HK-2 (cell line): ENCODE data around the gene OR10J5.
"Not testable (repeated sequence)": the region's sequence is repeated elsewhere in the genome, so short reads cannot be mapped to it uniquely, and the experiment has no call there.

Experiments used
- DNase-seq: peaks from one replicate; pipeline ENCODE4 v3.0.0-alpha.2; 2018; ENCODE audit not compliant: unreplicated experiment

The OR10J5 gene, protein sequence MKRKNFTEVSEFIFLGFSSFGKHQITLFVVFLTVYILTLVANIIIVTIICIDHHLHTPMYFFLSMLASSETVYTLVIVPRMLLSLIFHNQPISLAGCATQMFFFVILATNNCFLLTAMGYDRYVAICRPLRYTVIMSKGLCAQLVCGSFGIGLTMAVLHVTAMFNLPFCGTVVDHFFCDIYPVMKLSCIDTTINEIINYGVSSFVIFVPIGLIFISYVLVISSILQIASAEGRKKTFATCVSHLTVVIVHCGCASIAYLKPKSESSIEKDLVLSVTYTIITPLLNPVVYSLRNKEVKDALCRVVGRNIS

DNA sequence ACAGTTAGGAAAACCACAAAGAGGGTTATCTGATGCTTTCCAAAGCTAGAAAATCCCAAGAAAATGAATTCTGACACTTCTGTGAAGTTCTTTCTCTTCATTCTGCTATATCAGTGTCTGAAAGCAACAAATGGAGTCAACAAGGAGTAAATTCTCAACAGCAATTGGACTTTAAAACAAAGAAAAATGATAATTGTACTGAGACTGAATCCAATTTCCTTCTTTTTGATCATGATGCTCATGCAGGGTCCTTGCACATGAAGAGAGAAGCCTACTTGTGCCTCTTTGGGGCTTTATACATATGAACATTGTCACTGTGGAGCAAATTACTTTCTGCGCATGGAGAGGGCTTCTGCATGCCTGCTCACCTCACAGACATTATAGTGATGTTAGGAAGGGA is at the start of gene OR10J5:
TSS of gene OR10J5 (minus strand) at position 101 of the 400 bp plus-strand sequence. CDS start at position 101, 0 bp downstream.
- no peak for DNase-seq

DNA sequence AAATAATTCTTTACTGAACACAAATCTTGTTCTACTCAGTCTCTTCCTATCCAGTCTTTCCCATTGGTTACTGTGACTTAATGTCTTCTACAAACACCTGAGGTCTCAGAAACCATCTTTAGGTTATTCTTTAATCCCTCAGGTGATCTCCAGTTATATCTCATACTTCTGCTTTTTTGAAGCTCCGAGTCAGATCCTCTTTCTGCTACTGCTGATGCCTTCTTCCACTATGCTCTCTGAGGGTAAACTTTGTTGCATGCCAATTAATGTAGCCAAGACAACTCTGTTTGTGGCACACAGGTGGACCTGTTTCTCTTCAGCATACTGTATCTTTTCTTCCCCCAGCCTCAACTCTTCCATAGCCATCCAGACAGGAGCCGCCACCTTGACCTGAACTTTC is 48.7 kb upstream of the OR10J5 start:
- DNase-seq = no peak

DNA sequence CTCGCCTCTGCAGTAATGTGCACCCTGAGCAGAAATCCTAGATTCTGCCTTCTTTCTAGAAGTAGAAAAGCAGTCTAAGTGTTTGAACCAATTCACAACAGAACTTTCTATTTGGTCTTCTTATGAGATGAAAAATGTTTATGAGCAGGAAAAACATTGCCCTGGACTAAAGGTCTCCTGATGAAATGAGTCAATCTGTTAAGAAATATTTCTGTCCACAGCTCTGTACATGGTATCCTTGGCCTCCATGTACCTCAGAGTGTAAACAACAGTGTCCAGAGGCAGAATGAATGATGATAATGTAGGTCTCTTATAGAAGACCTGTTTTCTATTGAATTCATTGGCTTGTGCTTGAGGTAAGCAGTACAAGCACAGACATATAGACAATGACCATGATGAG is 45.6 kb upstream of the OR10J5 start:
- no peak for DNase-seq

DNA sequence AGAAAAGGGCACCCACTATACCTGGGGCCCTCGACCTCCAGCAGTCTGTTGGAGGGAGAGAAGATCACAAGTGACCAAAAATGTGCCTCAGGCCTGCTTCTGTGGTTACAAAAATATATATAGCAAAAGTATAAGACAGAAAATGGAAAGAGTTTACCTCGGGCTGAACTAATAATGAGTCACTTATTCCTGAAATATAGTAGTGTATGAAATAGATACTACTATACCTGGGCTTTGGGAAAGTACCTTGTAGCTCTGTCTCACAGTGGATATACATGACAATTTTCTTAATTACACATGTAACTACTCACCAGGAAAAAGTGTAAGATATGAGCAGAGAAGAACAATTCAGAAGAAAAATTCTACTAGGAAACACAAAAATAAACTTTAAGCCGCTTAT is 44.5 kb upstream of the OR10J5 start:
- no peak for DNase-seq

DNA sequence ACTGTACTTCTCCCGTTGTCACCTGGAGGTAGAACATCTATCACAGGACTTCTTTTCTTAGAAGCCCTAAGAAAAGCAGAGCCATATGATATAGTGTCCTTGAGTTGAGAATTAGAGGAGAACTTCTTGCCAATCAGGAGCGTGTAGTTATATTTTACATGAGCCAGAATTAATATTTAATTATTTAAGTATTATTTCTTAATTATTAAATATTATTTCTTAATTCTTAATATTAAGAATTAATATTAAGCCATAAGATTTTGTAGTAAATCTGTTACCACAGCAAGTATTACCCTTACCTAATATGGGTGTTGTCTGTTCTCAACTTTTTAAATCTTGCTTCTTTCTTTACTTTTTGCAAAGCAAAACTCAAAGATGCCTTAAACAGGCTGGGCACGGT is 41.6 kb upstream of the OR10J5 start:
- DNase-seq = no peak

DNA sequence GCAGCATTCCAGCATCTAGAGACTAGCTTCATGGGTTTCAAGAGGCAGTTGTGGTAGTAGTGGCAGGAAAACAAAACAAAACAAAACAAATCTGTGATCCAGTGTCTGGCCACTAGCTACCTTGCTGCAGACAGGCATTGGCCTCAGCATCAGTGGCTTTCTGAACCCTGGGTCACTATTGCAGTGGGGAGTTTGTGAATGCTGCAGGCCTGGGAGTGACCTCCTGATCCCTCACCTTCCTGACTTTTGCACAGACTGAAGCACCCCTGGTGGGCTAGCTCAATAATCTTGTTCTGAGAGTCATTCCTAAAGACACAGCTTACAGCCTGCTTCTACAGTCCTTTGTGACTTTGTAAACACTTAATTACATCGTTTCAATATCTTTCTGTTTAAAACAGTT is 26.9 kb upstream of the OR10J5 start:
- DNase-seq = no peak

DNA sequence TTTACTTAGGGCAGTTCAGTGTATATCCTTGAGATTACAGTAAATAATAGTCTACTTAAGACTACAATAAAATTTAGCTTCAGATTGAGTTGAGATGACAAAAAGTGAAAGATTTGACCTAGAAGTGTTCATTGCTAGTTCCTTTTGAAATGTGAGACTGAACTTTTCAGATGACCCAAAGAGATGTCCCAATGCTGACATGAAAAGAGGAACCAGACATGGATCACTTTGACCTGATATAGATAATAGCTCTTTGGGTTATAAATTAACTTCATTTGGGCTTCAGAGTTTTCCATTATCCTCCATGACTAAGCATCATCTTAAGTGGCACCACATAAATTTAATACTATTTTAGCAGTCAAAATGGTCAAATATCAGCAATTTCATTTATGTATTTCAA is 25.7 kb upstream of the OR10J5 start:
- DNase-seq = no peak

DNA sequence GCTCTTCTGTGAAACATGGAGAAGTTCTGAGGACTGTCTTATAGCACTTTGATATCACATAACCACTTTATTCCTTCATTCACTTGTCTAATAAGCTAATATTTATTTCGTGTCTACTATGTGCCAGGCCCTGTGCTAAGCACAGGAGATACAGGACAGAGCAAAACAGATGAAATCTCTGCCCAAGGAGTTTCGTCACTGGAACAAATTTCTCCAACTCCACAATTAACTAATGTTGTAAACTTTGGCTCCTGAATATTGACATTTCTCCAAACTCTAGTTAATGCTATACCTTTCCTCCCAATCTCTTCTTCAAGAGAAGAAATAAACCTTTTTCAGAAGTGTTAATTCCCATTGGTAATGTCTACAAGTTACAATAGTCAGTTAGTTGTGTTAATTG is 24.8 kb upstream of the OR10J5 start:
- no peak for DNase-seq

DNA sequence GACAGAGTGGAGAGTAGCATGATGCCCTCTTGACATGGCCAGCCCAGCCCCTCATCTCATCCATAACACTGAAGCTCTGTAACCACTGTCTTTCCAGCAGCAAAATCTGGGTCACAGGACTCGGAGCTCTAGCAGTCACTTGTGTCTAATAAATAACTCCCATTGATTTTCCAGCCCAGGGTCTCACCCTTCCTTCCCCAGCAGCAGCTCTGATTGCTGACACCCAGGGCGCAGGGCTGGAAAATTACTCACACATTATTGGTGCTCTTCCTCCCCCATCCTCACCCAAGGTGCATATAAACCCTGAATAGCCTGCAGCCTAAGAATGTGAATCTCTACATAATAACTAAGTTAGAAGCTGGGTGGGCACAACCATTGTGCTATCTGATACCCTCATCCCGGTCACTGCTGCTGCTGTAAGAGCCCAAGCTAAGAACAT is 21.1 kb upstream of the OR10J5 start:
- DNase-seq = peak; percentile 2

DNA sequence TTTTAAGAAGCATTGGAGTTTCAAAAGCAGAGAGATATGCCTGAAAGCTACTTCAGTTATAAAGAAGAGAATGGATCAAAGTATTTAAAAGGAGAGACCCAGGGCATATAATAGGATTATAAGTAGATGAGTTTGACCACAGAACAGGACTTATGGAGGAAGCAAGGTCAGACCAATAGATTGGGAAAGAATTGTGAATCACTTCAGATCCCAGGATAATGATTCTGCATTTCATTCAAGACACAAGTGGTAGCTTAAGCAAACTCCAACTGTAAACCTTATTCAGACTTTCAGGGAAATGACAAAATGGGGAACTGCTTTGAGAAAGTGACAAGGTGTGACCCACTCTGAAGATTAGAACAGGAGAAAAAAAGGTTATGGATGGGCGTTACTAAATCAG is 18.9 kb upstream of the OR10J5 start:
- no peak for DNase-seq

DNA sequence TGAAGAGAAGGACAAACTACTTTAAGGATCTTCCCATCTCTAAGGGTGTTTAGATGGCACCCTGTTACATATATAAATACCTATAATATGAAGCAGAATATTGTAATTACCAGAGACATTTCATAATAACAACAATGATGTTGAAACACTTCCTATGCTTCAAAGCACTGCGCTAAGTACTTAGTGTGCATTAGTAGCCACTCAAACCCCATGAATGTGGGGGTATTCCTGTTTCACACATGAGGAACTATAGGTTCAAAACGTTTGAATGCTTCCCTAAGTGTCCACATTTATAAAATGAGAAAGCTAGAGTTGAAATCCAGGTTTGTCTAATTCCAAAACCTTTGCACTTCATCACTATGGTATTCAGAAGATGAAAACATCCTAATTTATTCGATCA is 18.5 kb upstream of the OR10J5 start:
- DNase-seq = no peak

DNA sequence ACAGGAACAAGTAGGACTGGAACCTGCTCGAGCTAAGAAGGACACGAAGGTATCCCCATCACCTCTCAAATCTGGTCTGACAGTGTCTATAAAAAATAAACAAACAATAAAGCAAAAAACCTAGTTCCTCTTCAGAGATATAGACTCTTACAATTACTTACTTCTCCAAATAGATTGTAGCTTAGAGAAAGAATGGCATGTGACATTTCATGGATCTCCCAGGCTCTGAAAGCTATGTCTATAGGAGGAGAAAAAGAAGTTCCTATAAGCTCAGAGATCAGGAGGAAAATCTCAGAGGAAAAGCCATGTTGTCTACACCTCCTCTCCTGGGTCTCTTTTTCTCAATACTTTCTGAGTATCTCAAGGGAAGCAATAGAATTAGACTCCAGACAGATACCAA is 12.3 kb upstream of the OR10J5 start:
- DNase-seq = no peak

DNA sequence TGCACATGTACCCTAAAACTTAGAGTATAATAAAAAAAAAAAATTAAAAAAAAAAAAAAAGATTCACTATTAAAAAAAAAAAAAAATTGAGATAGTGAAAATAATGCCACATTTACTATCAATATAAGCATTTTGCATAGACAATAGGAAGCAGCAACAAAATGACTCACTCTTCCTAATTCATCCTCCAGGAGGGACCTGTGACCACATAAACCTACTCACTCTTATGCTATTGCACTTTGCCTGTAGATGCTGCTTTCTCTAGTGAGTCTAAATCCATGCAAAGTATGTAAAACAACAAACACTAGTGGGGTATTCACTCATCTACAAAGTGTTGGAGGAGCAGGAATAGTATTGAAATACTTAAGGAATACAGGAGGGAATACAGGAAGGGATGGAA is 2.9 kb downstream of the OR10J5 start:
- no peak for DNase-seq

DNA sequence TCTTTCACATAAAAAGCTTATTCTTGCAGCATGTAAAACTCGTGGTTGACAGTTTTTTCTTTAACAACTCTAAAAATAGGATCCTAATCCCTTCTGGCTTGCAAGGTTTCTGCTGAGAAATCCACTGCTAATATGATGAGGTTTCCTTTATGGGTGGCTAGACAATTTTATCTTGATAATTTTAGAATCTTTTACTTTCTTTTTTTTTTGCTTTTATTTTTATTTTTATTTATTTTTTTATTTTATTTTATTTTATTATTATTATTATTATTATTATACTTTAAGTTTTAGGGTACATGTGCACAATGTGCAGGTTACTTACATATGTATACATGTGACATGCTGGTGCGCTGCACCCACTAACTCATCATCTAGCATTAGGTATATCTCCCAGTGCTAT is 11.0 kb downstream of the OR10J5 start:
- not testable (repeated sequence) for DNase-seq

DNA sequence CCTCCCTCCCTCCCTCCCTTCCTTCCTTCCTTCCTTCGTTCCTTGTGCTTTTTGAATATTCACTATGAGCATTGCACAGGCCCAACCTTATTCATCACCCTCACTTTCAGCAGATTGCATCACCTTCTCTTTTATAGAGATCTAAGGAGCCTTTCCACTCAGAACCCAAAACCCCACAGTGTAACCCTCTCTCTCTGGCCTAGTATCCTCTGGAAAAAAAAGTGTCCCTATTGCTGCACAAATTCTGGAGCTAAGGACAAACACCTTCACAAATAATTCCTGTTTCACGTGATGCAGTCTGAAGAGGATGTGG is 25.6 kb downstream of the OR10J5 start:
- no peak for DNase-seq

DNA sequence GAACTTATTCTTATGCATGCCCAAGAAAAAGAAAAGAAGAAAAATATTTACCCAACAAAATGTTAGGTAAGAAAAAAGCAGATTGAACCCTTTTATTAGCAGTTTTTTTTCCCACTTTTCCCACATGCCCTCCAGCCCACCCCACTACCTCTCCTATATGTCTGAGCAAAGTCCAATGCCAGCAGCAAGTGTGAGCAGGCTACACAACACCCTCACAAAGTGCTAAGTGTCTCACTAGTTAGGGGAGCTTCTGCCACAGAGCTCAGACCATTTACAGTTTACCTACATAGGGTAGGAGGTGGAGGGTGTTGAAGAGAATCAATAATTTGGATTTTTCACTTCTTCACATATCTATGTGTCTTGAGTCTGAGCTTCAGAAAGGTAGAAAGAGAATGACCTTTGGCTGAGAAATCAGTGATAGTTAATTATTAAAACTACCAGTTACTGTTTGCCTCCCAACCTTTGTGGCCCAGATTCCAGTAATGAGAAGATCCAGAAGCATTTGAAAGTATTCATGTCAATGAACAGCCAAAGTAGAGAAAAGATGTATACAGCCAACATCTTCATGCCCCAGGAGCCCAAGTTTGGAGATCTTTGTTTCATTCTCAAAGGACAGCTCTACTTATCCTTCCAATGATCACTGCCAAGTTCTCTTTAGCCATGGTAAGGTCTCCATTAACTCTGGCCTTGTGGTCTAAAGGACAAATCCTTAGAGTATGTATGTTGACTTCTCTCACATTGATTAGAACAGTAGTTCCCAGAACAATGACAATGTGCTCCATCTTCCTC is 26.2 kb downstream of the OR10J5 start:
- no peak for DNase-seq

DNA sequence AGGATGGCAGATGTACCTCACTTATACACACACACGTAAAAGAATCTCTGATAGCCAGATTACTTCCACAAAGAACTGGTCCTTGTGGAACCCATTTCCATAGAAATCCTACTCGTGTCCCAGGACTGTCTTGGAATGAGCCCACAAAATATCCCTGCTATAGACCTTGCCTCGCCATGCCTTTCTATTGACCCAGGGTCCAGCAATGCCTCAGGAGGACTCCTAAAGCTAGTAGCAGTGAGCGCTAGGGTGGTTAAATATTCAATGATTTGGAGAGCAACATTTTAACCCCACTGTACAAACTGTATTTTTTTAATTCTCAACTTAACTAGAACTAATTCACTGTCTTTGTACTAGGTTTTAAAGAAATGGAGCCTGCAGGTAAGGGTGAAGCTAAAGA is 26.9 kb downstream of the OR10J5 start:
- no peak for DNase-seq

DNA sequence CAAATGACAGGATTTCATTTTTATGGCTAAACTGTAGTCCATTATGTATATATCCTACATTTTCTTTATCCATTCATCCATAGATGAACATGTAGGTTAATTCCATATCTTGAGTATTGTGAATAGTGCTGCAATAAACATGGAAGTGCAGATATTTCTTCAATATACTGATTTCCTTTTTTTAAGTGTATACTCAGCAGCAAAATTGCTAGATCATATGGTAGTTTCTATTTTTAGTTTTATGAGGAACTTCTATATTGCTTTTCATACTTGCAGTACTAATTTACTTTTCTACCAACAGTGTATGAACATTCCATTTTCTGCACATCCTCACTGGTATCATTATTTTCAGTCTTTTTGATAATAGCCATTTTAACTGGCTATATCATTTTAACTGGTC is 30.1 kb downstream of the OR10J5 start:
- no peak for DNase-seq

DNA sequence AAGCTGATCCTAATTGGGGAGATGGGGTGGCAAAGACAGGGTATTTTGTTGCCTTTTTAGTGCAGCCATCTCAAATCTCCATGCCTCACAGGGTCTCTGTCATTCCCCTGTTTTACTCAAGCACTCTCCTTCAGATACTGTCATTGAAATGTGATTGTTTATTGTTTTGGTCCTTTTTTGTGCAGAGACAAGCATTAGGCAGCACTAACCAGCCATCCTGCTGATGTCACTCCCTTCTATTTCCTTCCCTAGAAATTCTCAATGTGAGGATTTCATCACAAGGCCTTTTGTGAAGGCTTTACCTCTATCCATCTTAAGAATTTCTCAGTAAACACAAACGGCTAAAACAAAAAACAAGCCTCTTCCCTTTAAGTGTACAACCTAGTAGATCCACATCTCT is 34.7 kb downstream of the OR10J5 start:
- DNase-seq = no peak

DNA sequence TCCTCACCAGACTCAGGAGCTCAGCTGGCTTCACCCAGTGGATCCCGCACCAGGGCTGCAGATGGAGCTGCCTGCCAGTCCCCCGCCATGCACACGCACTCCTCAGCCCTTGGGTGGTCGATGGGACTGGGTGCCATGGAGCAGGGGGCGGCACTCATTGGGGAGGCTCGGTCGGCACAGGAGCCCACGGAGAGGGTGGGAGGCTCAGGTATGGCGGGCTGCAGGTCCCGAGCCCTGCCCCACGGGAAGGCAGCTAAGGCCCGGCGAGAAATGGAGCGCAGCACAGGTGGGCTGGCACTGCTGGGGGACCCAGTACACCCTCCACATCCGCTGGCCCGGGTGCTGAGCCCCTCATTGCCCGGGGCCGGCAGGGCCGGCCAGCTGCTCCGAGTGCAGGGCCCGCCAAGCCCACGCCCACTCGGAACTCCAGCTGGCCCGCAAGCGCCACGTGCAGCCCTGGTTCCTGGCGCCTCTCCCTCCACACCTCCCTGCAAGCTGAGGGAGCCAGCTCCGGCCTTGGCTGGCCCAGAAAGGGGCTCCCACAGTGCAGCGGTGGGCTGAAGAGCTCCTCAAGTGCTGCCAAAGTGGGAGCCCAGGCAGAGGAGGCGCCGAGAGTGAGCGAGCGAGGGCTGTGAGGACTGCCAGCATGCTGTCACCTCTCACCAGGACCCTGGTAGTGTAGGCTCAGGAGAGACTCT is 41.1 kb downstream of the OR10J5 start:
- not testable (repeated sequence) for DNase-seq

DNA sequence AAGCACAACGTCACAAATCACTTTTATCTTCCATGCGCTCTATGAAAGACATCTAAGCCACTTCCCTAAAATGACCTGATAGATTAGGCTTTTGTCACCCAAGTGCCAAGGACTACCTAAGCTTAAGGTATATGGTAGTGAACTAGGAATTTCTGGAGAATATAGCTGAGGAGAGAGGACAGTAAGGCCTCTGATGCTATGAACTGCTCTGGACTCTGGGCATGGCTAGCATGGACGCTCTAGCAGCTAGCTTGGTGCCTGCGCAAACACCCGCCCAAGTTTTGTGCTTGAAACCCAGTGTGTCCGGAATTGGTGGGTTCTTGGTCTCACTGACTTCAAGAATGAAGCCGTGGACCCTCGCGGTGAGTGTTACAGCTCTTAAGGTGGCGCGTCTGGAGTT is 42.5 kb downstream of the OR10J5 start:
- DNase-seq = no peak

DNA sequence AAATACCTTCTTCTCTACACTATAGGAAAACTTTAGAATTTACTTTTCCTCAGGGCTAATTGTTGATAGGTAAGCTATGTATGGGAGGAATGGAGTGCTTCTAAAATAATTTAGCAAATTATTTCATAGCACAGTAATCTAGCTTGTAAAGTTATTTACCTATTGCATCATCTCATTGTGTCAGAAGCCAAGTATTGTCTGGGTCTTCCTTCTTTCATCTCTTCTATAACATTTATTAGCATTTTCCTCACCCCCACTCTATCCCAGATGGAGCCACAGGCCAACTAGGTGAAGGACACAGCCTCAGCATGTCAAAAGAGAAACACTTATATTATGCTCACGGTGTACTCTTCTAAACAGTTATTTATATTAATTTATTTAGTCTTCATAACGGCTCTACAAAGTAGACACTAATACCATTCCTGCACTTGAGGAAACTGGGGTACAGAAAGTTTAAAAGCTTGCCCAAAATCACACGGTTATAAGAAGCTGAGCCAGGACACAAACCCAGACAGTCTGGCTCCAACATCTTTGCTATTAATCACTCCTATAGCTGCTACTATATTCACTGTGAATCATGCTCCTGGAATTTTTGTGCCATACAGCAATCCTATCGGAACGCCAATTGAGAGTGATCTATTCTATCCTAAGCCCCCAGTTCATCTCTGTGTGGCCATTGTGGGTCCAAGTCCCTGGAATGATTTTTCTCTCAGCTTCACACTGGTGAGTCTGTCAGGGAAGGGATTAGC is 43.1 kb downstream of the OR10J5 start:
- peak; percentile 16 for DNase-seq
